Measurements from ENCODE around the gene PI4KA. TPM values are rescaled to one million over a fixed set of nuclear protein-coding genes. Genes with fewer than 3 reads are reported as not detected.

Gene PI4KA
- total and polyA plus RNA-seq, 2 donors from 2014 or later: 37.3 to 92.8 TPM

DNA sequence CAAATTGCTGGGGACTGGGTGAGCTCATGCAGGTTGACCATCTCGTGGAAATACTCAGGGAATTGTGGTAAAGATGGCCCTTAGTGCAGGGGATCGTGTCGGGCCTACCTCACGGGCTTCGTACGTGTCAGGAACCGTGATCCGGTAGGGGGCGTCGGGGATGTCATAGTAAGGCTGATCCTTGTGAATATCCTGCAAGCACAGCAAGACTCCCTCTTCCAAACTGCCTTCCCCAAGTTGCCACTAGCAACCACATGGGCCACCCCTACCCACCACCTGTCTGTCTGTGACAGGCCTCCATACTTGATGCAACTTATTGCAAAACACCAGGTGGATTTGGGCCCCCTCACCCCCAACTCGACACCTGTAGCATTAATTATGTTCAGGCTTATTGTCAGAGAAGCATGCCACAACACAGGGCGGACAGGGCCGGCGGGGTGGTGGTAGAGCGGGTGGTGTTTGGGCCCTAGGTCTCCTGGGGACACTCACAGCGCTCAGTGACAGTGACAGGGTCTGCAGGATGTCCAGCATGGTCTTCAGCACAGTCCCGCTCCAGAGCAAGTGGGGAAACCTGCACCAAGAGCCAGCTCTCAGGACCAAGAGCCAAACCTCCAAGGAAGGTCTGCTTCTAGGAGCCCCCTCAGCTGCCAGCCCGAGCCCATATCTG is 107.3 kb downstream of the PI4KA start:
- peaks cover 0 to 37% (median 37%) of the 10 kb centered on the region in 3 donors for H3K36me3 ChIP-seq (ENCODE audit: control insufficient read depth in 2 of 3, insufficient read depth in 3 of 3, low read length in 3 of 3)
- TF ChIP-seq CTCF (IDR thresholded peaks at IDR 0.05; ENCODE audit: borderline replicate concordance, extremely low read depth, insufficient read depth): no peak
- no peaks in the 10 kb centered on the region for H3K4me1 ChIP-seq (ENCODE audit: control insufficient read depth in 2 of 3, insufficient read depth in 2 of 3, low read depth in 1 of 3, low read length in 3 of 3)
- no peak overlapping the region for H3K9ac ChIP-seq (ENCODE audit: low read length in 3 of 3)
- peak in 2 of 5 donors; percentile 15 to 53 for DNase-seq
- FAIRE-seq: no peak
- intact Hi-C loops (cut with DNase I): no loop called here
- H3K27me3 ChIP-seq (ENCODE audit: control insufficient read depth, insufficient read depth, low read length): no peaks in the 10 kb centered on the region
- no peak overlapping the region for H3K27ac ChIP-seq (ENCODE audit: low read depth in 2 of 2, low read length in 2 of 2)
- no peak overlapping the region for H3K4me3 ChIP-seq (ENCODE audit: low read length in 3 of 3)
- no peaks in the 10 kb centered on the region for H3K9me3 ChIP-seq (ENCODE audit: control insufficient read depth in 2 of 3, insufficient read depth in 1 of 3, low read length in 3 of 3)

- H3K9ac ChIP-seq (ENCODE audit: low read length in 3 of 3): no peak overlapping the region
- no peak overlapping the region for H3K27ac ChIP-seq (ENCODE audit: low read depth in 2 of 2, low read length in 2 of 2)
- peaks cover under 1 to 38% (median 37%) of the 10 kb centered on the region in 3 donors for H3K36me3 ChIP-seq (ENCODE audit: control insufficient read depth in 2 of 3, insufficient read depth in 3 of 3, low read length in 3 of 3)
- intact Hi-C loops (cut with DNase I): no loop called here
- no peak overlapping the region for H3K4me3 ChIP-seq (ENCODE audit: low read length in 3 of 3)
- no peaks in the 10 kb centered on the region for H3K27me3 ChIP-seq (ENCODE audit: control insufficient read depth, insufficient read depth, low read length)
- no peaks in the 10 kb centered on the region for H3K9me3 ChIP-seq (ENCODE audit: control insufficient read depth in 2 of 3, insufficient read depth in 1 of 3, low read length in 3 of 3)
- no peaks in the 10 kb centered on the region for H3K4me1 ChIP-seq (ENCODE audit: control insufficient read depth in 2 of 3, insufficient read depth in 2 of 3, low read depth in 1 of 3, low read length in 3 of 3)
- TF ChIP-seq CTCF (IDR thresholded peaks at IDR 0.05; ENCODE audit: borderline replicate concordance, extremely low read depth, insufficient read depth): no peak
- DNase-seq (peak; percentile 45 to 73 (median 54)), FAIRE-seq (no peak)
Measured at GRCh38 chr22:20750461-20751184, 108.0 kb downstream of the PI4KA start.

- H3K9me3 ChIP-seq (ENCODE audit: control insufficient read depth in 2 of 3, insufficient read depth in 1 of 3, low read length in 3 of 3): no peaks in the 10 kb centered on the region
- intact Hi-C loops (cut with DNase I): no loop called here
- no peak overlapping the region for H3K27ac ChIP-seq (ENCODE audit: low read depth in 2 of 2, low read length in 2 of 2)
- H3K9ac ChIP-seq (ENCODE audit: low read length in 3 of 3): no peak overlapping the region
- FAIRE-seq (no peak), DNase-seq (peak in 1 of 5 donors; percentile 32)
- H3K36me3 ChIP-seq (ENCODE audit: control insufficient read depth in 2 of 3, insufficient read depth in 3 of 3, low read length in 3 of 3): peaks cover 2 to 42% (median 39%) of the 10 kb centered on the region in 3 donors
- no peak for TF ChIP-seq CTCF (IDR thresholded peaks at IDR 0.05; ENCODE audit: borderline replicate concordance, extremely low read depth, insufficient read depth)
- no peaks in the 10 kb centered on the region for H3K27me3 ChIP-seq (ENCODE audit: control insufficient read depth, insufficient read depth, low read length)
- H3K4me1 ChIP-seq (ENCODE audit: control insufficient read depth in 2 of 3, insufficient read depth in 2 of 3, low read depth in 1 of 3, low read length in 3 of 3): no peaks in the 10 kb centered on the region
- no peak overlapping the region for H3K4me3 ChIP-seq (ENCODE audit: low read length in 3 of 3)
Measured at GRCh38 chr22:20749453-20749852, 109.2 kb downstream of the PI4KA start.
